Tibial nerve (tissue), 4 donors: ENCODE measurements around the gene PSMB2.

Experiments used
- EP300 ChIP-seq, 2 donors: sonication (generic); formaldehyde crosslinking; IDR thresholded peaks; one replicate each; pipeline ENCODE4 v1.6.1; 2017; ENCODE audit warnings: antibody characterized with exemption in 2 of 2, mild to moderate bottlenecking in 1 of 2
- POLR2A ChIP-seq, 2 donors: fragments of 450-650 bp; IDR thresholded peaks; one replicate each; pipeline ENCODE4 v1.6.1; 2017; ENCODE audit warnings: antibody characterized with exemption in 2 of 2, mild to moderate bottlenecking in 2 of 2, moderate library complexity in 2 of 2
- TF ChIP-seq, protein P1 (sequence below), 5 experiments: fragments of 200-600 bp in 3 of 5; fragments of 450-650 bp in 2 of 5; sonication (generic) in 3 of 5; IDR thresholded peaks; one replicate each; pipeline ENCODE4 v1.5.1; 2016 to 2019; ENCODE audit warnings: antibody characterized with exemption in 5 of 5, mild to moderate bottlenecking in 3 of 5, moderate library complexity in 2 of 5

DNA sequence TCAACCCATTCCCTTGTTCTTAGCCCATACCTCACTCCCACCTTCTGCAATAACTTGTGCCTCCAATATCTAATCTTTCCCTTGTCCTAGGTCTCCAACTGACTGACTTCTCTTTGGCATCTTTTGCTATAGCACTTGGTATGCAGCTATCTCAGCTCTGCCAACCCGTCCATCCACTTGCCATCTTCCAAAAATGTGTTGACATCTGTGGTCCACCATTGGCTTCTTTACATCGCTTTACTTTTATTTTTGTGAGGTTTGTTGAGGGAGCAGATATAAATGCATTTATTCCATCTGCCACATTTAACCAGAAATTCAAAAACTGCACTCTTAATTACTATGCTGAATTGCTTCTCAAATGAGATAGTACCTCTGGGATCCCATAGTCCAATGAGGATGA lies 24.9 kb upstream of the PSMB2 start:
- TF ChIP-seq POLR2A (IDR thresholded peaks at IDR 0.05) (no peak), EP300 (IDR thresholded peaks at IDR 0.05) (no peak)
- TF ChIP-seq, protein P1, sequence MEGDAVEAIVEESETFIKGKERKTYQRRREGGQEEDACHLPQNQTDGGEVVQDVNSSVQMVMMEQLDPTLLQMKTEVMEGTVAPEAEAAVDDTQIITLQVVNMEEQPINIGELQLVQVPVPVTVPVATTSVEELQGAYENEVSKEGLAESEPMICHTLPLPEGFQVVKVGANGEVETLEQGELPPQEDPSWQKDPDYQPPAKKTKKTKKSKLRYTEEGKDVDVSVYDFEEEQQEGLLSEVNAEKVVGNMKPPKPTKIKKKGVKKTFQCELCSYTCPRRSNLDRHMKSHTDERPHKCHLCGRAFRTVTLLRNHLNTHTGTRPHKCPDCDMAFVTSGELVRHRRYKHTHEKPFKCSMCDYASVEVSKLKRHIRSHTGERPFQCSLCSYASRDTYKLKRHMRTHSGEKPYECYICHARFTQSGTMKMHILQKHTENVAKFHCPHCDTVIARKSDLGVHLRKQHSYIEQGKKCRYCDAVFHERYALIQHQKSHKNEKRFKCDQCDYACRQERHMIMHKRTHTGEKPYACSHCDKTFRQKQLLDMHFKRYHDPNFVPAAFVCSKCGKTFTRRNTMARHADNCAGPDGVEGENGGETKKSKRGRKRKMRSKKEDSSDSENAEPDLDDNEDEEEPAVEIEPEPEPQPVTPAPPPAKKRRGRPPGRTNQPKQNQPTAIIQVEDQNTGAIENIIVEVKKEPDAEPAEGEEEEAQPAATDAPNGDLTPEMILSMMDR (IDR thresholded peaks at IDR 0.05), result no peak
